CD4-positive, alpha-beta T cell (primary cell): ENCODE measurements around the gene PTX4. TPM values are rescaled to one million over a fixed set of nuclear protein-coding genes. Genes with fewer than 3 reads are reported as not detected.

Experiments
- ATAC-seq: fragments of 200-7000 bp; cut with Tn5 transposase; one replicate; pipeline ENCODE4 v1.10.0; 2022; ENCODE audit warnings: mild to moderate bottlenecking; ENCODE audit not compliant: poor library complexity
- CTCF ChIA-PET: fragments of 350-600 bp; sonication (Branson Sonifier 250); formaldehyde crosslinking; loops from one replicate; lab custom pipeline; 2021; ENCODE audit warnings: antibody characterized with exemption, inconsistent platforms; lab: Charles Lee
- POLR2A ChIA-PET: fragments of 350-600 bp; sonication (Branson Sonifier 250); formaldehyde crosslinking; loops from one replicate; lab custom pipeline; 2021; ENCODE audit warnings: antibody characterized with exemption, inconsistent platforms; lab: Charles Lee
- DNase-seq, 14 experiments: peaks; one replicate each; pipeline ENCODE4 v3.0.0-alpha.2; 2013 to 2020; ENCODE audit warnings: mixed read lengths in 2 of 14
- H3K27ac ChIP-seq, 2 donors: one replicate each; pipeline versions ENCODE4 v1.5.1 to v1.7.0; 2013; ENCODE audit warnings: low read length in 2 of 2, low read depth in 1 of 2, mild to moderate bottlenecking in 1 of 2
- H3K27me3 ChIP-seq, 2 experiments: 1 replicate in 1 of 2; 2 replicates in 1 of 2; pipeline versions ENCODE4 v1.6.1 to v1.7.0; 2013; ENCODE audit warnings: low read length in 2 of 2, control low read depth in 1 of 2, mild to moderate bottlenecking in 1 of 2, moderate library complexity in 1 of 2; ENCODE audit not compliant: insufficient read depth in 2 of 2, control insufficient read depth in 1 of 2
- H3K36me3 ChIP-seq: one replicate; pipeline ENCODE4 v1.6.1; 2013; ENCODE audit warnings: low read length, control low read depth; ENCODE audit not compliant: insufficient read depth
- H3K4me1 ChIP-seq: one replicate; pipeline ENCODE4 v1.6.1; 2013; ENCODE audit warnings: low read length, control low read depth; ENCODE audit not compliant: insufficient read depth
- H3K4me3 ChIP-seq: one replicate; pipeline ENCODE4 v1.5.1; 2013; ENCODE audit warnings: mild to moderate bottlenecking, low read length, moderate library complexity
- H3K9me3 ChIP-seq, 2 experiments: 1 replicate in 1 of 2; 2 replicates in 1 of 2; pipeline versions ENCODE4 v1.6.1 to v1.7.0; 2013; ENCODE audit warnings: low read length in 2 of 2, mild to moderate bottlenecking in 2 of 2, control low read depth in 1 of 2, moderate library complexity in 1 of 2; ENCODE audit not compliant: control insufficient read depth in 1 of 2, insufficient read depth in 1 of 2
- H3K27ac Mint-ChIP-seq: one replicate; pipeline ENCODE4 v1.8.0; 2020; ENCODE audit warnings: mixed read lengths
- H3K27me3 Mint-ChIP-seq: one replicate; pipeline ENCODE4 v1.8.0; 2021; ENCODE audit warnings: mixed read lengths
- H3K36me3 Mint-ChIP-seq: one replicate; pipeline ENCODE4 v1.8.0; 2021; ENCODE audit warnings: low read depth, mixed read lengths
- H3K4me1 Mint-ChIP-seq: one replicate; pipeline ENCODE4 v1.8.0; 2021; ENCODE audit warnings: low read depth, mixed read lengths
- H3K4me3 Mint-ChIP-seq: one replicate; pipeline ENCODE4 v1.8.0; 2020; ENCODE audit warnings: mild to moderate bottlenecking, mixed read lengths
- H3K9me3 Mint-ChIP-seq: one replicate; pipeline ENCODE4 v1.8.0; 2020; ENCODE audit warnings: mixed read lengths
- CTCF ChIP-seq: fragments of 200-600 bp; IDR thresholded peaks from one replicate; pipeline ENCODE4 v1.8.0; 2022; ENCODE audit warnings: antibody characterized with exemption, mild to moderate bottlenecking
- intact Hi-C, 2 experiments: fragments of 100-400 bp; cut with DNase I in 1 of 2; cut with micrococcal nuclease in 1 of 2; formaldehyde crosslinking; loops; one replicate each; pipeline versions ENCODE4 v1.15.1 to v1.9.0; 2023 to 2025; cut with DNase I, micrococcal nuclease
- total RNA-seq, 174 experiments: library from RNA in 2 of 174; stranded (reverse) in 2 of 174; gene quantifications; one replicate each; pipeline ENCODE4 v1.2.3 and lab custom pipeline; 2021 to 2026

Gene PTX4
- total RNA-seq, 2 experiments from 2014 or later: not detected

- Histone ChIP-seq H3K27me3 (no peaks in the 10 kb centered on the region), H3K4me1 (no peaks in the 10 kb centered on the region), H3K4me3 (no peak overlapping the region), H3K36me3 (peaks cover 43% of the 10 kb centered on the region), H3K27ac (no peak overlapping the region), H3K9me3 (no peaks in the 10 kb centered on the region)
- H3K27ac Mint-ChIP-seq: no peak overlapping the region
- intact Hi-C loops: no loop called here
- no peak overlapping the region for H3K4me3 Mint-ChIP-seq
- POLR2A ChIA-PET: no interaction called here
- no peaks in the 10 kb centered on the region for H3K4me1 Mint-ChIP-seq
- no peaks in the 10 kb centered on the region for H3K9me3 Mint-ChIP-seq
- TF ChIP-seq CTCF: no peak
- CTCF ChIA-PET: no interaction called here
- ATAC-seq (no peak), DNase-seq (no peak)
- peaks cover 16% of the 10 kb centered on the region for H3K36me3 Mint-ChIP-seq
- H3K27me3 Mint-ChIP-seq: no peaks in the 10 kb centered on the region
Measured at GRCh38 chr16:1505912-1506311, 17.2 kb upstream of the PTX4 start.

GRCh38 chr16:1505073-1505844, 16.5 kb upstream of the PTX4 start:
- intact Hi-C loops: no loop called here
- peaks cover 46% of the 10 kb centered on the region for H3K36me3 ChIP-seq
- no peaks in the 10 kb centered on the region for H3K27me3 Mint-ChIP-seq
- H3K4me3 ChIP-seq: no peak overlapping the region
- H3K4me1 Mint-ChIP-seq: no peaks in the 10 kb centered on the region
- H3K36me3 Mint-ChIP-seq: peaks cover 12% of the 10 kb centered on the region
- no peak overlapping the region for H3K4me3 Mint-ChIP-seq
- no peak overlapping the region for H3K27ac ChIP-seq
- no peaks in the 10 kb centered on the region for H3K27me3 ChIP-seq
- no peak for DNase-seq
- no peaks in the 10 kb centered on the region for H3K4me1 ChIP-seq
- ChIA-PET CTCF (no interaction called here), POLR2A (no interaction called here)
- no peak for TF ChIP-seq CTCF
- H3K27ac Mint-ChIP-seq: no peak overlapping the region
- H3K9me3 Mint-ChIP-seq: no peaks in the 10 kb centered on the region
- H3K9me3 ChIP-seq: no peaks in the 10 kb centered on the region
- no peak for ATAC-seq

- no peaks in the 10 kb centered on the region for H3K4me1 Mint-ChIP-seq
- ATAC-seq: no peak
- no peak overlapping the region for H3K4me3 Mint-ChIP-seq
- intact Hi-C loops: no loop called here
- no peak for TF ChIP-seq CTCF
- Histone ChIP-seq H3K4me1 (no peaks in the 10 kb centered on the region), H3K4me3 (no peak overlapping the region), H3K27ac (no peak overlapping the region), H3K36me3 (peaks cover 52% of the 10 kb centered on the region), H3K27me3 (no peaks in the 10 kb centered on the region), H3K9me3 (no peaks in the 10 kb centered on the region)
- no peaks in the 10 kb centered on the region for H3K9me3 Mint-ChIP-seq
- DNase-seq: no peak
- POLR2A ChIA-PET: no interaction called here
- peaks cover 15% of the 10 kb centered on the region for H3K36me3 Mint-ChIP-seq
- no peaks in the 10 kb centered on the region for H3K27me3 Mint-ChIP-seq
- no peak overlapping the region for H3K27ac Mint-ChIP-seq
- CTCF ChIA-PET: no interaction called here
Measured at GRCh38 chr16:1503110-1503955, 14.6 kb upstream of the PTX4 start.
